Stomach (tissue), 4 donors: ENCODE results near the gene RABL6.

Source experiments
- POLR2A ChIP-seq, 4 donors: fragments of 450-650 bp; IDR thresholded peaks; one replicate each; pipeline ENCODE4 v1.6.1; 2016; ENCODE audit warnings: antibody characterized with exemption in 4 of 4, control low read depth in 2 of 4, mild to moderate bottlenecking in 1 of 4, moderate library complexity in 1 of 4
- POLR2AphosphoS5 ChIP-seq, 3 donors: sonication (generic); formaldehyde crosslinking; IDR thresholded peaks; one replicate each; pipeline ENCODE4 v1.6.1; 2016; ENCODE audit warnings: antibody characterized with exemption in 3 of 3
- TF ChIP-seq, protein P1 (sequence below), 7 experiments: fragments of 450-650 bp in 4 of 7; fragments of 200-600 bp in 3 of 7; sonication (generic) in 3 of 7; IDR thresholded peaks; one replicate each; pipeline ENCODE4 v1.5.1; 2016 to 2019; ENCODE audit warnings: antibody characterized with exemption in 7 of 7, control low read depth in 2 of 7, mild to moderate bottlenecking in 1 of 7

DNA sequence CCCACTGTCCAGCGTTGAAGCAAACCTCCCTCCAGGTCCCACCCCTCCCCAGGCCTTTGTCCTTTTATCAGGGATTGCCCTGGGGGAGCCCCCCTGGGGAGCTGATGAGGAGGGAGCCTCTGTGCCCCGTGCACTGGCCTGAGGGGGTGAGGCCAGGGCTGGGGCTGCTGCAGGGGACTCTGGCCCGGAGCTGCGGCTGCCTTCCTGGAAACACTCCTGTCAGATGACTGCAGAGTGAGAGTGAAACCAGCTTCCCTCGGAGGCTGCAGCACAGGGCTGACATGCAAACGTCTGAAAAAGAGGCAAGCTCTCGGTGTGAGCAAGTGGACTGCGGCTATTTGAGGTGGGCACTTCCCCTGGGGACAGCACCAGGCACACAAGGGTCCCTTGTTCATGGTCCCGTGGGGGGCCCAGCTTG, 74.0 kb downstream of the RABL6 start:
- TF ChIP-seq POLR2A (IDR thresholded peaks at IDR 0.05), result no peak
- TF ChIP-seq, protein P1, sequence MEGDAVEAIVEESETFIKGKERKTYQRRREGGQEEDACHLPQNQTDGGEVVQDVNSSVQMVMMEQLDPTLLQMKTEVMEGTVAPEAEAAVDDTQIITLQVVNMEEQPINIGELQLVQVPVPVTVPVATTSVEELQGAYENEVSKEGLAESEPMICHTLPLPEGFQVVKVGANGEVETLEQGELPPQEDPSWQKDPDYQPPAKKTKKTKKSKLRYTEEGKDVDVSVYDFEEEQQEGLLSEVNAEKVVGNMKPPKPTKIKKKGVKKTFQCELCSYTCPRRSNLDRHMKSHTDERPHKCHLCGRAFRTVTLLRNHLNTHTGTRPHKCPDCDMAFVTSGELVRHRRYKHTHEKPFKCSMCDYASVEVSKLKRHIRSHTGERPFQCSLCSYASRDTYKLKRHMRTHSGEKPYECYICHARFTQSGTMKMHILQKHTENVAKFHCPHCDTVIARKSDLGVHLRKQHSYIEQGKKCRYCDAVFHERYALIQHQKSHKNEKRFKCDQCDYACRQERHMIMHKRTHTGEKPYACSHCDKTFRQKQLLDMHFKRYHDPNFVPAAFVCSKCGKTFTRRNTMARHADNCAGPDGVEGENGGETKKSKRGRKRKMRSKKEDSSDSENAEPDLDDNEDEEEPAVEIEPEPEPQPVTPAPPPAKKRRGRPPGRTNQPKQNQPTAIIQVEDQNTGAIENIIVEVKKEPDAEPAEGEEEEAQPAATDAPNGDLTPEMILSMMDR (IDR thresholded peaks at IDR 0.05), result no peak
- TF ChIP-seq POLR2AphosphoS5 (IDR thresholded peaks at IDR 0.05), result no peak
